ENCODE measurements around the gene VSTM2L. TPM values are rescaled to one million over a fixed set of nuclear protein-coding genes. Genes with fewer than 3 reads are reported as not detected.

VSTM2L gene
- total and polyA plus RNA-seq, 2 of the 13 experiments (the other 11 are each of a cell fraction or from before 2014, with no cell fraction given): not detected

GRCh38 chr20:37987602-37988290 lies 84.8 kb downstream of the VSTM2L start:
- FAIRE-seq: no peak
- TF ChIP-seq, protein P1, sequence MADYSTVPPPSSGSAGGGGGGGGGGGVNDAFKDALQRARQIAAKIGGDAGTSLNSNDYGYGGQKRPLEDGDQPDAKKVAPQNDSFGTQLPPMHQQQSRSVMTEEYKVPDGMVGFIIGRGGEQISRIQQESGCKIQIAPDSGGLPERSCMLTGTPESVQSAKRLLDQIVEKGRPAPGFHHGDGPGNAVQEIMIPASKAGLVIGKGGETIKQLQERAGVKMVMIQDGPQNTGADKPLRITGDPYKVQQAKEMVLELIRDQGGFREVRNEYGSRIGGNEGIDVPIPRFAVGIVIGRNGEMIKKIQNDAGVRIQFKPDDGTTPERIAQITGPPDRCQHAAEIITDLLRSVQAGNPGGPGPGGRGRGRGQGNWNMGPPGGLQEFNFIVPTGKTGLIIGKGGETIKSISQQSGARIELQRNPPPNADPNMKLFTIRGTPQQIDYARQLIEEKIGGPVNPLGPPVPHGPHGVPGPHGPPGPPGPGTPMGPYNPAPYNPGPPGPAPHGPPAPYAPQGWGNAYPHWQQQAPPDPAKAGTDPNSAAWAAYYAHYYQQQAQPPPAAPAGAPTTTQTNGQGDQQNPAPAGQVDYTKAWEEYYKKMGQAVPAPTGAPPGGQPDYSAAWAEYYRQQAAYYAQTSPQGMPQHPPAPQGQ (CRISPR knock-in tag; IDR thresholded peaks at IDR 0.05; ENCODE audit: borderline replicate concordance): no peak
- TF ChIP-seq RARA (CRISPR knock-in tag; IDR thresholded peaks at IDR 0.05) (no peak), THAP11 (CRISPR knock-in tag; IDR thresholded peaks at IDR 0.05) (no peak), IKZF5 (CRISPR knock-in tag; IDR thresholded peaks at IDR 0.05) (0 out of 2 replicates have a peak, but pooled peaks have one; percentile 0), NRL (CRISPR knock-in tag; IDR thresholded peaks at IDR 0.05; ENCODE audit: borderline replicate concordance) (0 out of 2 replicates have a peak, but pooled peaks have one; percentile 19)
- H2AFZ ChIP-seq (ENCODE audit: low read length): no peak overlapping the region
- H3K27me3 ChIP-seq (ENCODE audit: control insufficient read depth in 1 of 2, insufficient read depth in 2 of 2, low read length in 2 of 2): no peaks in the 10 kb centered on the region
- peaks cover 12 to 35% of the 10 kb centered on the region in 2 experiments for H3K36me3 ChIP-seq (replicated peaks in 1 of 2; ENCODE audit: control insufficient read depth in 1 of 2, insufficient read depth in 2 of 2, low read length in 2 of 2)
- H3K9ac ChIP-seq (ENCODE audit: insufficient read depth, low read depth, low read length): no peak overlapping the region
- BruUV-seq (replicated peaks): no TSS peak
- intact Hi-C loops (cut with micrococcal nuclease; ENCODE audit: unreplicated experiment): no loop called here
- H3K4me3 ChIP-seq (replicated peaks in 1 of 3; ENCODE audit: insufficient read depth in 1 of 3, low read depth in 2 of 3, low read length in 3 of 3): no peak overlapping the region
- H3K9me3 ChIP-seq (ENCODE audit: low read length): no peaks in the 10 kb centered on the region
- CTCF ChIA-PET (ENCODE audit: low intra/inter-chr PET ratio, low total read pairs): no interaction called here
- H3K4me2 ChIP-seq (ENCODE audit: low read depth, low read length): 0 out of 2 replicates have a peak overlapping the region, but pooled peaks have one; percentile 61
- POLR2A ChIA-PET: interaction anchor here (1.0 kb wide), 1 partner anchor 447 kb away, joined by 3 read pairs; the partner anchor contains the start of gene SNHG17
- no peak for DNase-seq (ENCODE audit: low spot score)
- 86% methylated on average over 12 of the region's 12 CpGs for WGBS (ENCODE audit: low lambda C conversion rate)
- no peak for ATAC-seq
- H3K79me2 ChIP-seq (ENCODE audit: insufficient read depth, low read length): no peaks in the 10 kb centered on the region
- peaks cover 77% of the 10 kb centered on the region for H3K4me1 ChIP-seq (ENCODE audit: insufficient read depth, low read length)
- peak overlapping the region; percentile 62 for H3K27ac ChIP-seq (ENCODE audit: extremely low read length, insufficient read depth, low read length)
- in situ Hi-C loops (cut with HindIII; ENCODE audit: extremely low pct_ligation_motif_present, low pct_unique_long_range_greater_than_20kb): no loop called here
- H4K20me1 ChIP-seq (ENCODE audit: insufficient read depth, low read length): 0 out of 2 replicates have a peak, but pooled peaks cover 2% of the 10 kb centered on the region

Measured in HepG2 (cell line).